OCI-LY1 (cell line): Measurements from ENCODE around the gene NR2F1.

Experiments used
- H2AFZ ChIP-seq: fragments of 200-600 bp; sonication (generic), shearing (Covaris generic); 2 replicates; pipeline ENCODE4 v1.6.0; 2014; ENCODE audit warnings: antibody characterized with exemption, mild to moderate bottlenecking, low read length
- H3F3A ChIP-seq: fragments of 200-600 bp; sonication (generic), shearing (Covaris generic); 2 replicates; pipeline ENCODE4 v1.6.0; 2014; ENCODE audit warnings: mild to moderate bottlenecking, antibody characterized with exemption, low read length, moderate library complexity; ENCODE audit not compliant: insufficient read depth
- H3K27ac ChIP-seq: fragments of 200-600 bp; sonication (generic); 2 replicates; pipeline ENCODE4 v1.5.1; 2014; ENCODE audit warnings: low read length, mixed run types, mild to moderate bottlenecking, low read depth; ENCODE audit not compliant: poor library complexity, severe bottlenecking
- H3K27me3 ChIP-seq: fragments of 200-600 bp; sonication (generic); 2 replicates; pipeline ENCODE4 v1.6.0; 2014; ENCODE audit warnings: antibody characterized with exemption, mild to moderate bottlenecking, low read length, moderate library complexity; ENCODE audit not compliant: insufficient read depth
- H3K36me3 ChIP-seq: fragments of 200-600 bp; sonication (generic); 2 replicates; pipeline ENCODE4 v1.6.1; 2014; ENCODE audit warnings: mild to moderate bottlenecking, antibody characterized with exemption, low read length, moderate library complexity, mixed read lengths; ENCODE audit not compliant: insufficient read depth
- H3K4me1 ChIP-seq: fragments of 200-600 bp; sonication (generic); 2 replicates; pipeline ENCODE4 v1.5.1; 2014; ENCODE audit warnings: mild to moderate bottlenecking, low read length, moderate library complexity; ENCODE audit not compliant: insufficient read depth, severe bottlenecking
- H3K4me2 ChIP-seq: fragments of 200-600 bp; sonication (generic), shearing (Covaris generic); 2 replicates; pipeline ENCODE4 v1.6.1; 2014; ENCODE audit warnings: low read length
- H3K4me3 ChIP-seq: fragments of 200-600 bp; sonication (generic); 2 replicates; pipeline ENCODE4 v1.5.1; 2014; ENCODE audit warnings: low read length, low read depth, mild to moderate bottlenecking, mixed read lengths; ENCODE audit not compliant: poor library complexity, severe bottlenecking
- H3K79me2 ChIP-seq: fragments of 200-600 bp; shearing (Covaris generic); 2 replicates; pipeline ENCODE4 v1.6.1; 2016; ENCODE audit warnings: mixed run types, low read length, mixed read lengths; ENCODE audit not compliant: insufficient read depth
- H3K9ac ChIP-seq: fragments of 200-600 bp; sonication (generic), shearing (Covaris generic); 2 replicates; pipeline ENCODE4 v1.6.1; 2014; ENCODE audit warnings: mild to moderate bottlenecking, low read length, mixed read lengths
- H3K9me2 ChIP-seq: fragments of 200-600 bp; sonication (generic), shearing (Covaris generic); 2 replicates; pipeline ENCODE4 v1.6.1; 2014; ENCODE audit warnings: low read depth, mild to moderate bottlenecking, low read length, mixed read lengths
- H3K9me3 ChIP-seq: fragments of 200-600 bp; shearing (Covaris generic); 2 replicates; pipeline ENCODE4 v1.6.1; 2014; ENCODE audit warnings: low read length, mixed read lengths
- H4K20me1 ChIP-seq: fragments of 200-600 bp; sonication (generic), shearing (Covaris generic); 2 replicates; pipeline ENCODE4 v1.6.0; 2016; ENCODE audit warnings: mild to moderate bottlenecking, low read length; ENCODE audit not compliant: insufficient read depth
- EZH2 ChIP-seq: fragments of 200-600 bp; sonication (generic), shearing (Covaris generic); IDR thresholded peaks from 2 replicates; pipeline ENCODE4 v1.8.0; 2017; ENCODE audit warnings: borderline replicate concordance, mixed run types, mild to moderate bottlenecking, antibody characterized with exemption, low read length, moderate library complexity, mixed read lengths
- TF ChIP-seq, protein P1 (sequence below): fragments of 200-600 bp; sonication (generic), shearing (Covaris generic); IDR thresholded peaks from 2 replicates; pipeline ENCODE4 v1.5.1; 2017; ENCODE audit warnings: mild to moderate bottlenecking, antibody characterized with exemption, low read length, moderate library complexity, mixed read lengths

The NR2F1 gene

DNA sequence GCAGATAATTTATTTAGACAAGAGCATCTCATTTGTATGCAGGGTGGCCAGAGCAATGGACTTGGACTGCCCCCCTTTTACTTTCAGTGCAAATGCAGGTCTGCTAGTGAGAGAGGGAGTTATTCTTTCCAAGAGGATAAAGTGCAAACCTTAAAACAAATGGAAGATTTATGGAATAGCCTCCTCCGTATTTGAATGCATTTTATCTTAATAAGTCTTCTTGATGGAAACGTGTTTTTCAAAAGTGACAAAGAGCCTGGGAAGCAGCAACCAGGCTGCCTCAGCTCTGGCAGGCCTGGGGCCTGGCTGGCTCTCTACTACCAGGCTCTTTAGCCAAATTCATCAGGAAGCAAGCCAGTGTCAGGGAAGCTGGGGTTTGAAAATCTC lies 6.8 kb downstream of the NR2F1 start:
- Histone ChIP-seq H2AFZ (no peak overlapping the region), H3F3A (no peaks in the 10 kb centered on the region), H3K4me3 (no peak overlapping the region), H3K36me3 (no peaks in the 10 kb centered on the region; the same call in 1 of the 2 replicates), H3K27ac (no peak overlapping the region), H3K9me3 (no peaks in the 10 kb centered on the region), H3K9ac (no peak overlapping the region), H4K20me1 (no peaks in the 10 kb centered on the region), H3K9me2 (no peaks in the 10 kb centered on the region), H3K79me2 (no peaks in the 10 kb centered on the region), H3K4me1 (peaks cover 20% of the 10 kb centered on the region), H3K27me3 (no peaks in the 10 kb centered on the region), H3K4me2 (no peak overlapping the region)
- TF ChIP-seq, protein P1, sequence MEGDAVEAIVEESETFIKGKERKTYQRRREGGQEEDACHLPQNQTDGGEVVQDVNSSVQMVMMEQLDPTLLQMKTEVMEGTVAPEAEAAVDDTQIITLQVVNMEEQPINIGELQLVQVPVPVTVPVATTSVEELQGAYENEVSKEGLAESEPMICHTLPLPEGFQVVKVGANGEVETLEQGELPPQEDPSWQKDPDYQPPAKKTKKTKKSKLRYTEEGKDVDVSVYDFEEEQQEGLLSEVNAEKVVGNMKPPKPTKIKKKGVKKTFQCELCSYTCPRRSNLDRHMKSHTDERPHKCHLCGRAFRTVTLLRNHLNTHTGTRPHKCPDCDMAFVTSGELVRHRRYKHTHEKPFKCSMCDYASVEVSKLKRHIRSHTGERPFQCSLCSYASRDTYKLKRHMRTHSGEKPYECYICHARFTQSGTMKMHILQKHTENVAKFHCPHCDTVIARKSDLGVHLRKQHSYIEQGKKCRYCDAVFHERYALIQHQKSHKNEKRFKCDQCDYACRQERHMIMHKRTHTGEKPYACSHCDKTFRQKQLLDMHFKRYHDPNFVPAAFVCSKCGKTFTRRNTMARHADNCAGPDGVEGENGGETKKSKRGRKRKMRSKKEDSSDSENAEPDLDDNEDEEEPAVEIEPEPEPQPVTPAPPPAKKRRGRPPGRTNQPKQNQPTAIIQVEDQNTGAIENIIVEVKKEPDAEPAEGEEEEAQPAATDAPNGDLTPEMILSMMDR = no peak

DNA sequence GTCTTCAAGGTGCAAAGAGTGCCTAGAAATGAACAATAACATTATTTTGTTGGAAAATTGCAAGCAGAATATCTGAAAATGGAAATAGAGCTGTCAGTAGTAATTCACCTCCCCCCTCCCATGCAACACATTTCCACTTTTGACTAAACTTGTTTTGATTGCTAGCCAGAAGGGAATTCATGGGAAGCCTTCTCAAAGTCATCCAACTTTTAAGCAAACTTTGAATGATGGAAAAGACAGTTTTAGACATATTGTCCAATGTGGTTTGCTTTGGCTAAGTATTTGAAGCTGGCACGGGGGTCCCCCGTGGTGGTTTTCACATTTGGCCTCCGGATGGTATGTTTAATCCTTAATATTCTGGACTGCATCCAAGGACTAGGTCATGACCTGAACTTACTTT lies 7.5 kb downstream of the NR2F1 start:
- H4K20me1 ChIP-seq = no peaks in the 10 kb centered on the region
- TF ChIP-seq, protein P1 = no peak
- no peak overlapping the region for H3K4me2 ChIP-seq
- H3K36me3 ChIP-seq = no peaks in the 10 kb centered on the region; the same call in 1 of the 2 replicates
- H3F3A ChIP-seq = no peaks in the 10 kb centered on the region
- peaks cover 20% of the 10 kb centered on the region for H3K4me1 ChIP-seq
- no peak overlapping the region for H2AFZ ChIP-seq
- H3K4me3 ChIP-seq = no peak overlapping the region
- no peaks in the 10 kb centered on the region for H3K79me2 ChIP-seq
- H3K27ac ChIP-seq = no peak overlapping the region
- no peak overlapping the region for H3K9ac ChIP-seq
- no peaks in the 10 kb centered on the region for H3K27me3 ChIP-seq
- no peaks in the 10 kb centered on the region for H3K9me2 ChIP-seq
- no peaks in the 10 kb centered on the region for H3K9me3 ChIP-seq

DNA sequence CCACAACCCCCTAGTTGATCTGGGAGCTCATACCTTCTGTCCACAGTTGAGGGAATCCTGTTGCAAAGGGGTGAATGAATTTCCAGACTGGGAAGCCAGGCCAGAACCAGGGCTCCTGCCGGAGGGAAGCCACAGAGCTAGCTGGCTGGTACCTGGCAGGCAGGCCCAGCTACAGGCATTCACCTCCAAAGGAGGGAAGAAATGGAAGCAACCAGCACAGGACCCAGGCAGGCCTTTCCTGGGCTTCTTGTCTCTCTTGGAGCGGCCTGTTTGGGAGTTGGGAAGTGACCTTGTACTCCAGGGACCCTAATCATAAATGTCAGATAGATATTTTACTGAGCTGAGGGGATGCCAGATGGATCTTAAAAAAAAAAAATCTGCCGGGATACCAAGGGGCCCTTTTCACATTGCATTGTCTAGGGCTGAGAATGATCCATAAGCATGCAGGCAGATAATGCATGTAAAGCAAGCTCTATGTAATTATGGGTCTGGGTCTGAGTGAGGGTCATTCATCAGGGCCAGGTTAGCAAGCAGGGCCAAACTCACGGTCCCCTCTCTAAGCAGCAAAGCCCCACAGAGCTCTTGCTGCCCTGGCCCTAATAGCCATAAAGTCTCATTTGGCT lies 8.4 kb downstream of the NR2F1 start:
- Histone ChIP-seq H3K9ac (no peak overlapping the region), H3K27me3 (no peaks in the 10 kb centered on the region), H3K27ac (no peak overlapping the region), H4K20me1 (no peaks in the 10 kb centered on the region), H3F3A (no peaks in the 10 kb centered on the region), H3K4me1 (peaks cover 12% of the 10 kb centered on the region), H3K4me2 (no peak overlapping the region), H3K9me2 (no peaks in the 10 kb centered on the region), H3K9me3 (no peaks in the 10 kb centered on the region), H3K4me3 (no peak overlapping the region), H2AFZ (no peak overlapping the region), H3K36me3 (no peaks in the 10 kb centered on the region; the same call in 1 of the 2 replicates), H3K79me2 (no peaks in the 10 kb centered on the region)
- TF ChIP-seq, protein P1 = no peak
- TF ChIP-seq EZH2 = no peak
